HG02588 (cell line): ENCODE results near the gene RFTN1.
A peak's percentile ranks its signal among the peaks of the same experiment; 100 is the strongest.

Experiments
- ATAC-seq: cut with Tn5 transposase; IDR thresholded peaks from one replicate; pipeline ENCODE4 v1.9.1; 2021; ENCODE audit warnings: mild to moderate bottlenecking, moderate library complexity; ENCODE audit not compliant: unreplicated experiment

RFTN1 gene

GRCh38 chr3:16390581-16390980 is 122.9 kb downstream of the RFTN1 start:
- ATAC-seq: no peak

DNA sequence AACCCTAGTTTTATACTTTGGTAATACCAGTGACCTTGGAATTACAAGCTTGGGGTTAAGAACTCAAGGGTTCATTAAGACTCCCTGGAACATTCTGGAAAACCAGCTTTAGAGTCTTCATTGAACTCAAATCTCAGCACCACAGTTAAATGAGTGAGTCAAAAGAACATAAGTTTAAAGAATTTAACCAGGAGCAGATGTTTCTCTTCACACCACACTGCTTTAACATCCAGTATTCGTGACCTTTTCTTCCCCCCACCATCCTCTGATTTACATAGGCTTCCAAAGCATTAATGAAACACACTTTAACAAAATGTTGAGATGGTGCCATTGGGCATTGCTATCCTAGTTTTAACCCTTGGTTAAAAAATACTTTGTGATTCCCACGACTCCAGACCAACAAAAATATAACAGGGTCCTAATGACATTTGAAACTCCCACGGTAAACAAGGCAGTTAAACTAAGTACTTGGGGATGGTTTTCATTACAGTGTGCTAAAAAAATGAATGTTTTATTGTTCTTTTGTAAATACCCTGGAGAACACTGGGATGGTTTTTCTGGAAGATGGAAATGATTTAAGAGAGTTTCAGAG is 124.6 kb downstream of the RFTN1 start:
- ATAC-seq: no peak

DNA sequence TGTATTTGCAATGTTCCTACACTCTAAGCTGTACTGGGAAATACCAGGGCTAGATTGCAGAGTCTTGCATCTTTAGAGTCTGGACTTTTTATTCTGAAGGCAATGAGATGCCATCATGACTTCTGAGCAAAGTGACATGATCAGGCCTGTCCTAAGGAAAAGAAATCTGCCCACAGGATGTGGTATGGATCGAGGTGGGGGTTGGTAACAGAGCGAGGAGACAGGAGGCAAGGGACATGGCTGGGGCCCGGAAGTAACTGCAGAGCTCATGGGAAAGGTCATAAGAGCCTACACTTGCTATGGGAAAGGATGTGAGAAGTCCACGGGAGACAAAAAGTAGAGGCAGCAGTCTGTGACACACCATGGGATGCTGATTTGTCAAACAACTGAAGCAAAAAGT is 126.9 kb downstream of the RFTN1 start:
- ATAC-seq: no peak

- no peak for ATAC-seq
These were observed 128.3 kb downstream of the RFTN1 start for GRCh38 chr3:16385151-16385550.

- ATAC-seq: no peak
These were observed 129.6 kb downstream of the RFTN1 start for GRCh38 chr3:16383864-16384263.

- peak; percentile 40 for ATAC-seq
These were observed 130.7 kb downstream of the RFTN1 start for GRCh38 chr3:16382845-16383244.

GRCh38 chr3:16381426-16381825 is 132.1 kb downstream of the RFTN1 start:
- ATAC-seq: no peak

DNA sequence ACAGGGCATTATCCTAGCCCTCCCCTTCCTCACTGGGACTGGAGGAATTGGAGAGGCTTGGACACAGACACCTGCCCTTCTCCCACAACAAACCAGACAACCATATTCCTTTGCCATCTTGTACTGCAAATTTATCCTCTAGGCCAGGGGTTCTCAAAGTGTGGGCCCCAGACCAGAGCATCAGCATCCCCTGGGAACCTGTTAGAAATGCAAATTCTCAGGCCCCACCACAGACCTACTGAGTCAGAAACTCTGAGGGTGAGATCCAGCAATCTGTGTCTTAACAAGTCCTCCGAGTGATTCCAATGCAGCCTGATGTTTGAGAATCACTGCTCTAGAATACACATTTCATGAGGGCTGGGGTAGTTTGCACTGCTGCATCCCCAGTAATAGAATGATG is 133.1 kb downstream of the RFTN1 start:
- ATAC-seq: no peak

DNA sequence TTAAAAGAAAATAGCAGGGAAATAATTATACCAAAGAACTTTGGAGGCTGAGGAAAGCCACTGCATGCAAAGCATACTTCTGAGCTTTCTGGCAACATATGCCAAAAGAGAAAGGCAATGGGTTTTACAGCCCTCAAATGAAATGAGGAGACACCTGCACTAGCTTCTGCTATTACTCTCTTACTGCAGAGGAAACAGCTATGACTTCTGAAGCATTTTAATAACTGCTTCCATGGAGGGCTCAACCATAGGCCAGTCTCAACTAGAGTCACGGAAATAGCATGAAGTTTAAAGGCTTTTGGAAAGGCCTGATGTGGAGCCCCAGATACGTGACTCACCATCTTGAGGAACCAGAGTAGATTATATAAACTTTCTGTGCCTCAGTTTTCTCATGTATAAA is 133.7 kb downstream of the RFTN1 start:
- no peak for ATAC-seq

GRCh38 chr3:16378920-16379319 is 134.6 kb downstream of the RFTN1 start:
- ATAC-seq: peak; percentile 53

DNA sequence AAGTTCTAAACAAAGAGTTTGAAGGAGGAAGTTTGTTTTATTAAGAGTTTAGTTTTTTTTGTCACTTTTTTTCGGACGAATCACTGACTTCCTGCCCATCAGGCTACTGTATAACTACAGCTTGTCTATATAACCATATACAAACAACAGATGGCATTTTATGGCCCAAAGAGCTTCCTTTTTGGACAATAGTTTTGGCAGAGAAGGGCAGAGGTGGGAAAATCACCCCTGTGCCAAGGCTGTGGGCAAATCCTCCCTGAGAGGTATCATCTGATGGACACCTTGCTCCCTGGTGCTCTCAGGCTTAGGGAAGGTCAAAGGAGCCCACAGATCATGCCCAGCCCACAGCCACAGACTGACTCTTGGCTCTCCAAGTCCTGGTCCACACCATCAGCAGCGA is 135.1 kb downstream of the RFTN1 start:
- ATAC-seq: no peak

DNA sequence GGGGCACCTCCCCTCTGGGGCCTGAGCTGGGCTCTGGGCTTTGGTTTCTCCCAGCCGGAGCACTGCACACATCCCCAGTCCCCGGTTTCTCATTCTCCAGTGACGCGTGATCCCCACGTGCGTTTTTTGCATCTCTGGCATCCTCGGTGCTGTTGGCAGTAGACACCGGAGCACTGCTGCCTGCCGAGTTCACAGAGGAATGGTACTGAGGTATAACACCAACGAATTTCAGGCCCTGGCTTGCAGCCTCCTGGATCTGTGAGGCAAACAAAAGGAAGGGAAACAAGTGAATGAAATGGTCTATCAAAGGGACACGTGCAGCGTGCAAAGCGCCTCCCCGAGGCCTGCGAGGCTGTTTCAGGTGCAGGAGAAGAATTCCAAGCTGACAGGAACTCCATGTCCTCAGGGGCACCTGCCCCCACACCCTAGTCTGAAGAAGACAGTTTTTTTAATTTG is 135.6 kb downstream of the RFTN1 start:
- ATAC-seq: no peak

DNA sequence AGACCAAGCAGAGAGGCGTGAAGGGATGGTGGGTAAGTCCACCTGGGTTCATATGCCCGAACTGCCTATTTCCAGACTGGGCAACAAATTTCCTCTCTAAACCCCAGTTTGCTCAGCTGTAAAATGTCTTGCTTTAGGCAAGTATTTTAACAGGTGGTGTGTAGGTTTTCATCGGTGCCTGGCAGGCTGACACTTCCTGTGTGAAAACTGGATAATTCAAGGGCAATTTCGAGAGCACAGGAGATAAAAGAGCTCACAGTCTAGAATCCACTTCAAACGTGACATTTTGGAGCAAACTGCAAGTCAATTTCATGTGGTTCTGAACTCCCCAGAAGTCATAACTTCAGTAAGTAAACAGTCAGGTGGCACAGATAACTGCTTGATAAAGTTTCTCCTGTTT is 136.3 kb downstream of the RFTN1 start:
- no peak for ATAC-seq

GRCh38 chr3:16375891-16376290 is 137.6 kb downstream of the RFTN1 start:
- no peak for ATAC-seq

GRCh38 chr3:16374935-16375245 is 138.6 kb downstream of the RFTN1 start:
- ATAC-seq: no peak

- ATAC-seq: no peak
These were observed 139.2 kb downstream of the RFTN1 start for GRCh38 chr3:16374047-16374934.

DNA sequence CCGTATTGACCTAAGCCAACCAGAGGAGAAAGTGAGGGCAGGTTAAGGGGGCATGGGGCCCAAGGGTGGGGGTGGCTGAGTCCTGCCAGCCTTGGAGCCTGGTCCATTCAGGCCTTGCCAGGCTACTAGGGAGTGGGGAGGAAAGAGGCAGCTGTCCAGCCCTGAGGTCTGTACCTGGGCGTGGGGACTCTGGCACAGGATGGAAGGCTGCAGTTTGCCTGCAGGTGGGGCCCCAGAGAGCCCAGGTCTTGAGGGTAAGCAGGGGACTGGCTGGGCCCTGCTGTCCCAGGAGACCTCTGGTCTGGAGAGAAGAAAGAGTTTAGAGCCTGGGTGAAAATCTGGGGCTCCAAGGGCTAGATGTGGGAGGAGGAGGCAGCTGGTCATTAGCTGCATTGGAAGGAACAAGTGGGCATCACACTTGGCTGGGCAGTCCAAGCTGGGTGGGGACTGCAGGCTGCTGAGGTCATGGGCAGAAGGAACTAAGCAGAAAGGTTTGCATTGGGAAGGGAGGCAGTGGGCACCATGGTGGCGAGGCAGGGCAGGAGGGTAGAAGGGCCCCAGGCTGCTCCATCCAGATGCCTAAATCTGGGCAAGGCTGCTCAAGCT is 140.1 kb downstream of the RFTN1 start:
- no peak for ATAC-seq

DNA sequence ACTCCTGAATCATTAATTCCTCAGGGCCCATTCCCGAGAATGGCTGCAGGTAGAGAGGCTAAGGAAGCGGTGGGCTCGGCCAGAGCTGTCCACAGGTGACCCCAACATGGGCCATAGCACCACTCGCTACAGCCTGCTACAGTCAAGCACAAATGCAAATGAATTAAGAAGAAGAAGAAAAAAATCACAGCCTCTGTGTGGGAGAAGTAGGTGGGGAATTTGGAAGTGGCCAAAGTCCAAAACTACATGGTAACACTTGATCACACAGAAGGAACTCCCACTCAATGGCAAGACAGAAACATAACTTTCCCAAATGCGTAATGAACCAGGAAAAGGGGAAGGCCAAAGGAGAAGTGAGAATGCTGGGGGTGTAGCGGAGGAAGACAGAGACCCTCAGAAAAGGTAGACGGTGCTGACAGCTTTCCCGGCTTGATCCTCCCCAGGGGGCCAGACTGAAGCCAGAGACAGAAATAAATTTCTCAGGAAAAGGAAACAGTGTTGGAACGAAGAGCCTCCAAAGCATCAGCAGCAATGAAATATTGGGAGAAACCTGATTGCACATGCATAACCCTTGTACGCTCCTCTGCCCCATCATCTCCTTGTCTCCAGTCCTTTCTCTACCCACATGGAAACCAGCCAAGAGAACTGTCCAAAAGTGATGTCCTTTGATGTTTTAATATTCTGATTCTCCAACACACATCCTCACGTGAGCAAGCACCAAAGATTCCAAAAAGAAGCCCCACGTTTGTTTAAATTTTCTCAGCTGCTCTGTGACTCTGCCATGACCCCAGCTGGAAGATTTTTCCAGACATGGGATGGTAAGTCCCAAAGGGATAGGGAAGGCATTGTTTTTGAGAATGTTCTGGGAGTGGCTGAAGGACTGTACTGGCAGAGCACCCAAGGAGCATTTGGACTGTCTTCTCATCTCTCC is 140.9 kb downstream of the RFTN1 start:
- peak; percentile 33 for ATAC-seq

- peak; percentile 26 for ATAC-seq
These were observed 142.4 kb downstream of the RFTN1 start for GRCh38 chr3:16370872-16371740.

GRCh38 chr3:16370503-16370871 is 143.0 kb downstream of the RFTN1 start:
- no peak for ATAC-seq
